GM12878 (cell line): ENCODE data around the gene ST3GAL5. TPM values are rescaled to one million over a fixed set of nuclear protein-coding genes. Genes with fewer than 3 reads are reported as not detected.

Experiments used
- CHD2 ChIP-seq: IDR thresholded peaks from 2 replicates; pipeline ENCODE4 v1.6.1; 2011; ENCODE audit warnings: low read depth, low read length, improper control_type of control experiment, borderline replicate concordance
- NFXL1 ChIP-seq: fragments of 450-650 bp; IDR thresholded peaks from 2 replicates; pipeline ENCODE4 v1.6.1; 2017; ENCODE audit warnings: antibody characterized with exemption, mild to moderate bottlenecking, borderline replicate concordance
- SPI1 ChIP-seq: IDR thresholded peaks from 2 replicates; pipeline ENCODE4 v1.6.1; 2011; ENCODE audit warnings: low read depth, mild to moderate bottlenecking, low read length, moderate library complexity, borderline replicate concordance; ENCODE audit not compliant: insufficient read depth
- USF1 ChIP-seq: IDR thresholded peaks from 2 replicates; pipeline ENCODE4 v1.6.1; 2011; ENCODE audit warnings: borderline replicate concordance, low read depth, mild to moderate bottlenecking, moderate library complexity, mixed read lengths, low read length; ENCODE audit not compliant: insufficient read depth; ENCODE audit errors: extremely low read length
- USF2 ChIP-seq: IDR thresholded peaks from 2 replicates; pipeline ENCODE4 v1.6.1; 2011; ENCODE audit warnings: low read depth, low read length, improper control_type of control experiment, borderline replicate concordance
- ZBTB40 ChIP-seq: fragments of 450-650 bp; IDR thresholded peaks from 2 replicates; pipeline ENCODE4 v1.6.1; 2016; ENCODE audit warnings: mild to moderate bottlenecking, moderate library complexity, borderline replicate concordance
- polyA plus RNA-seq, 11 experiments: library from polyadenylated mRNA; depleted of rRNA in 4 of 11; unstranded in 6 of 11; stranded (reverse) in 5 of 11; fragments of >200 nt; fragmentation: Nextera tagmentation in 4 of 11; fragmentation: Illumina TruSeq in 1 of 11; extraction: Ambion mirVana in 4 of 11; extraction: Trizol in 1 of 11; gene quantifications; 1 replicate in 1 of 11; 2 replicates in 10 of 11; pipeline versions ENCODE4 v1.2.1 to v1.2.3, GENCODE V29; 2011 to 2016; ENCODE audit warnings: inconsistent platforms in 2 of 11, missing spikeins in 2 of 11, low read depth in 1 of 11
- total RNA-seq, 4 experiments: library from RNA; depleted of rRNA in 3 of 4; stranded (reverse); fragments of >200 nt in 3 of 4; fragmentation: Illumina TruSeq in 1 of 4; extraction: Trizol in 1 of 4; gene quantifications; 2 replicates each; pipeline versions ENCODE4 v1.2.1 to v1.2.3, GENCODE V29; 2013 to 2021

ST3GAL5 gene
- total and polyA plus RNA-seq, 10 of the 15 experiments (the other 5 are each of a cell fraction or from before 2014, with no cell fraction given): 5.2 to 60.9 (median 10.2) TPM

GRCh38 chr2:85854166-85854509, 34.7 kb downstream of the ST3GAL5 start (continued):
- TF ChIP-seq USF1 (no peak), NFXL1 (no peak), USF2 (no peak), ZBTB40 (no peak), SPI1 (no peak), CHD2 (0 out of 2 replicates have a peak, but pooled peaks have one; percentile 21)
